GM12892 (cell line): ENCODE measurements around the gene SH3RF3.

Experiments
- POLR2A ChIP-seq: IDR thresholded peaks from 2 replicates; pipeline ENCODE4 v1.6.1; 2011; ENCODE audit warnings: low read depth, low read length, control low read depth
- TAF1 ChIP-seq: IDR thresholded peaks from 2 replicates; pipeline ENCODE4 v1.6.1; 2011; ENCODE audit warnings: low read depth, mild to moderate bottlenecking, control low read depth, low read length, borderline replicate concordance

- TF ChIP-seq POLR2A: no peak
- no peak for TF ChIP-seq TAF1
Measured at GRCh38 chr2:109395494-109396201, 266.6 kb downstream of the SH3RF3 start.
